ENCODE data around the gene NMT1. TPM values are rescaled to one million over a fixed set of nuclear protein-coding genes. Genes with fewer than 3 reads are reported as not detected.
A peak's percentile ranks its signal among the peaks of the same experiment; 100 is the strongest.

The NMT1 gene
- total RNA-seq, 4 donors from 2014 or later, result 58.5 to 79.3 (median 65.1) TPM

DNA sequence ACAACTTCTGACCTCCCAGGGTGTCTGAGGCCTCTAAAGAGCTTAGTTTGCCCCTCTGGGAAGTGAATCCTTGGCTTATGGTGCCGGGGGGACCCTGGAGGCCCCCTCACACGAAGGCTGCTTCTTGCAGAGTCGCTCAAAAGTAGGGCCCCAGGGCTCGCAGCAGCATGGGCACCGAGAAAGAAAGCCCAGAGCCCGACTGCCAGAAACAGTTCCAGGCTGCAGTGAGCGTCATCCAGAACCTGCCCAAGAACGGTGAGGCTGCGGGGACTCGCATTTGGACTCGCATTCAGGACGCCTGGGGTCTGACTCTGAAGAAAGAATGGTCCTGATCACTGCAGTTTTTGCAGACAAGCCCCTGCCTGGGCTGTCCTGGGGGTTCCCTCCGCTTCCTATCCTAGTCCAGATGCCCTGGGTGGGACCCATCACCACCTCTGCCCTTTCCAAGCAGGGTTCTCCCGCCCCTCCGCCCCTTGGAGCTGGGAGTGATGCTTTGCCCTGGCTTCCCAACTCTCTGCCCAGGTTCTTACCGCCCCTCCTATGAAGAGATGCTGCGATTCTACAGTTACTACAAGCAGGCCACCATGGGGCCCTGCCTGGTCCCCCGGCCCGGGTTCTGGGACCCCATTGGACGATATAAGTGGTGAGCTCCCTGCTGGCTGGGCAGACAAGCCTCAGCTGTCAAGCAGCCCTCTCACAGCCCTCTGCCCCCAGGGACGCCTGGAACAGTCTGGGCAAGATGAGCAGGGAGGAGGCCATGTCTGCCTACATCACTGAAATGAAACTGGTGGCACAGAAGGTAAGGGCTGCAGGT lies 75.1 kb downstream of the NMT1 start:
- intact Hi-C loops (cut with DNase I), result loop anchor here (1.0 to 5.0 kb wide), 2 partner anchors 62 to 251 kb away; no protein-coding TSS in a partner anchor
- Histone ChIP-seq H3K36me3 (peaks cover 0 to 30% (median 17%) of the 10 kb centered on the region in 4 donors), H3K4me3 (peak overlapping the region; percentile 76 to 96 (median 84)), H3K27me3 (no peaks in the 10 kb centered on the region), H3K9me3 (no peaks in the 10 kb centered on the region), H3K4me1 (peaks cover 19 to 42% (median 32%) of the 10 kb centered on the region in 4 donors), H3K27ac (replicated peaks in 1 of 4) (peak overlapping the region; percentile 89 to 93 (median 92))
- 43% methylated on average over 18 of the region's 21 CpGs for WGBS
- no peak for TF ChIP-seq EP300 (IDR thresholded peaks at IDR 0.05)
- no peak for TF ChIP-seq POLR2AphosphoS5 (IDR thresholded peaks at IDR 0.05)
- TF ChIP-seq, protein P1, sequence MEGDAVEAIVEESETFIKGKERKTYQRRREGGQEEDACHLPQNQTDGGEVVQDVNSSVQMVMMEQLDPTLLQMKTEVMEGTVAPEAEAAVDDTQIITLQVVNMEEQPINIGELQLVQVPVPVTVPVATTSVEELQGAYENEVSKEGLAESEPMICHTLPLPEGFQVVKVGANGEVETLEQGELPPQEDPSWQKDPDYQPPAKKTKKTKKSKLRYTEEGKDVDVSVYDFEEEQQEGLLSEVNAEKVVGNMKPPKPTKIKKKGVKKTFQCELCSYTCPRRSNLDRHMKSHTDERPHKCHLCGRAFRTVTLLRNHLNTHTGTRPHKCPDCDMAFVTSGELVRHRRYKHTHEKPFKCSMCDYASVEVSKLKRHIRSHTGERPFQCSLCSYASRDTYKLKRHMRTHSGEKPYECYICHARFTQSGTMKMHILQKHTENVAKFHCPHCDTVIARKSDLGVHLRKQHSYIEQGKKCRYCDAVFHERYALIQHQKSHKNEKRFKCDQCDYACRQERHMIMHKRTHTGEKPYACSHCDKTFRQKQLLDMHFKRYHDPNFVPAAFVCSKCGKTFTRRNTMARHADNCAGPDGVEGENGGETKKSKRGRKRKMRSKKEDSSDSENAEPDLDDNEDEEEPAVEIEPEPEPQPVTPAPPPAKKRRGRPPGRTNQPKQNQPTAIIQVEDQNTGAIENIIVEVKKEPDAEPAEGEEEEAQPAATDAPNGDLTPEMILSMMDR (IDR thresholded peaks at IDR 0.05), result no peak
- TF ChIP-seq POLR2A (IDR thresholded peaks at IDR 0.05; ENCODE audit: low read depth), result no peak
- no peak for DNase-seq (ENCODE audit: extremely low spot score)

- Histone ChIP-seq H3K4me3 (peak overlapping the region in 1 of 4 donors; percentile 96), H3K27ac (replicated peaks in 1 of 4) (peak overlapping the region in 3 of 4 donors; percentile 91 to 93 (median 92))
- intact Hi-C loops (cut with DNase I), result loop anchor here (5.0 kb wide), 1 partner anchor 250 kb away; no protein-coding TSS in a partner anchor
These were observed 75.9 kb downstream of the NMT1 start for GRCh38 chr17:45136846-45137560.

DNA sequence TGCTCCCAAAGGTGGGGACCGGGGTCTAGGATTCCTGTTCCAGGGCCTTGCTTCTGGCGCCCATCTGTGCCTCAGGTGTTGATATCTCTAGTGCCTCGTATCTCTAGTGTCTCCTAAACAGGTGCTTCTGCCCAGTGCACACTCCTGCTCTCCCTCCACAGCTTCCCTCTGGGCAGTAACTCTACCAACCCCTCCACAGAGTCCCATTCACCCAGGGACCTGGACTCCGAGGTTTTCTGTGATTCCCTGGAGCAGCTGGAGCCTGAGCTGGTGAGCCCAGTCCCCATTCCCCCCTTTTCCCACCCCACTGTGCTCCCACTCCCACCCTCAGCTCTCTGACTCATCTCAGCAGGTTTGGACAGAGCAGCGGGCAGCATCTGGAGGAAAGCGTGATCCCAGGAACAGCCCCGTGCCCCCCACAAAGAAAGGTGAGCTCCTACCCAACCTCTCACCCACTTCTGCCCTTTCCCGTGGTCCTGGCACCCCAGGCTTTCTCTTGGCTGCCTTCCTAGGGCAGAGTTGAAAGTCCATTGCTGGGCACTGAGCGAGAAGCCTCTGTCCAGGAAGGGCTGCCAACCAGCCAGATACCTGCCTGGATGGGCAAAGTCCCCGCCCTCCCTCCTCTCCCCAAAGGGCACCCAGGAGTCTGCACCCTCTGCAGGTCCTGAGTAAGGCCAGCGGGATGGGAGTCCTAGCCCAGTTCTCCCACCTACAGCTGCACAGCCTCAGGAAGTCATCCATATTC lies 76.6 kb downstream of the NMT1 start:
- H3K27me3 ChIP-seq, result no peaks in the 10 kb centered on the region
- intact Hi-C loops (cut with DNase I), result loop anchor here (5.0 kb wide), 1 partner anchor 250 kb away; no protein-coding TSS in a partner anchor
- no peak overlapping the region for H3K4me3 ChIP-seq
- TF ChIP-seq POLR2A (IDR thresholded peaks at IDR 0.05; ENCODE audit: low read depth) (no peak), EP300 (IDR thresholded peaks at IDR 0.05) (no peak), POLR2AphosphoS5 (IDR thresholded peaks at IDR 0.05) (no peak)
- TF ChIP-seq, protein P1 (IDR thresholded peaks at IDR 0.05), result no peak
- H3K27ac ChIP-seq (replicated peaks in 1 of 4), result peak overlapping the region in 1 of 4 donors; percentile 93
- H3K9me3 ChIP-seq, result no peaks in the 10 kb centered on the region
- H3K36me3 ChIP-seq, result peaks cover 0 to 31% (median 17%) of the 10 kb centered on the region in 4 donors
- peaks cover 16 to 33% (median 24%) of the 10 kb centered on the region in 4 donors for H3K4me1 ChIP-seq
- 92% methylated on average over 9 of the region's 11 CpGs for WGBS
- DNase-seq (ENCODE audit: extremely low spot score), result no peak

More at GRCh38 chr17:45136846-45137560, 75.9 kb downstream of the NMT1 start:
- TF ChIP-seq POLR2A (IDR thresholded peaks at IDR 0.05; ENCODE audit: low read depth) (no peak), POLR2AphosphoS5 (IDR thresholded peaks at IDR 0.05) (no peak), EP300 (IDR thresholded peaks at IDR 0.05) (no peak)
- TF ChIP-seq, protein P1 (IDR thresholded peaks at IDR 0.05), result no peak
- H3K9me3 ChIP-seq, result no peaks in the 10 kb centered on the region
- peaks cover 0 to 31% (median 17%) of the 10 kb centered on the region in 4 donors for H3K36me3 ChIP-seq
- no peak for DNase-seq (ENCODE audit: extremely low spot score)
- WGBS, result 82% methylated on average over 10 of the region's 12 CpGs
- peaks cover 16 to 34% (median 25%) of the 10 kb centered on the region in 4 donors for H3K4me1 ChIP-seq
- H3K27me3 ChIP-seq, result no peaks in the 10 kb centered on the region

- 93% methylated on average over 11 of the region's 14 CpGs for WGBS
- Histone ChIP-seq H3K36me3 (peaks cover 0 to 31% (median 17%) of the 10 kb centered on the region in 4 donors), H3K27me3 (no peaks in the 10 kb centered on the region), H3K9me3 (no peaks in the 10 kb centered on the region), H3K4me1 (peaks cover 25 to 37% (median 32%) of the 10 kb centered on the region in 4 donors), H3K27ac (replicated peaks in 1 of 4) (no peak overlapping the region), H3K4me3 (no peak overlapping the region)
- intact Hi-C loops (cut with DNase I), result loop anchor here (5.0 kb wide), 1 partner anchor 248 kb away; no protein-coding TSS in a partner anchor
- DNase-seq (ENCODE audit: extremely low spot score), result no peak
- no peak for TF ChIP-seq POLR2AphosphoS5 (IDR thresholded peaks at IDR 0.05)
- TF ChIP-seq, protein P1 (IDR thresholded peaks at IDR 0.05), result no peak
- TF ChIP-seq POLR2A (IDR thresholded peaks at IDR 0.05; ENCODE audit: low read depth), result no peak
- TF ChIP-seq EP300 (IDR thresholded peaks at IDR 0.05), result no peak
These were observed 77.9 kb downstream of the NMT1 start for GRCh38 chr17:45138911-45139532.

All from esophagus muscularis mucosa (tissue), 4 donors.